GM19438 (cell line): ENCODE data around the gene PNN.
A peak's percentile ranks its signal among the peaks of the same experiment; 100 is the strongest.

ENCODE experiments used
- ATAC-seq: cut with Tn5 transposase; IDR thresholded peaks from one replicate; pipeline ENCODE4 v1.9.1; 2021; ENCODE audit warnings: low read depth; ENCODE audit not compliant: unreplicated experiment

Gene PNN

DNA sequence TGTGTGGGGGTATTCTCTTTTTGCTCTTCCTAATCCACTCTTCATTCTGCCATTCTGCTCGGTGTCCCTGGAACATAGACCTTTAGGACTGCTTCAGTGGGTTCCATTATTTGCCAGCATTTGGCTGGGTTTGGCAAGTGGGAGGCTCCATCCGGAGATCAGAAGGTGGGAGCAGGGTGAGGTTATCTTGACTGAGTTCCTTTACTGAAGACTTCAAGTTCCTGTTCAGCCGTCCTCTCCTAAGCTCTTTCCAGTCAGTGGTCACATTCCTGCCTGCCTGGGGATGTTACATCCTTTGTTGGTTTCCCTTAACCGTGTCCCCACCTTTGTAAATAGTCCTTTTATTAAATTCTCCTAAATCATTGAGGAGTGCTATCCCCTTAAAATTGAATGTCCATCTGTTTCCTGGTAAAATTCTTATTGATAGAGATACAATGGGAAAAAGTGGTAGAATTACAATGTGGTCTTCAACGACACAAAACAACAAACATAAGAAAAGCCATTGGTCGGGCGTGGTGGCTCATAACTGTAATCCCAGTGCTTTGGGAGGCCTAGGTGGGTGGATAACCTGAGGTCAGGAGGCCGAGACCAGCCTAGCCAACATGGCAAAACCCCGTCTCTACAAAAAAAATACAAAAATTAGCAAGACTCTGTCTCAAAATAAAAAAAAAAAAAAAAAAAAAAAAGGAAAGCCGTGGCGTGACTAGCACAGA is 53.6 kb downstream of the PNN start:
- no peak for ATAC-seq

DNA sequence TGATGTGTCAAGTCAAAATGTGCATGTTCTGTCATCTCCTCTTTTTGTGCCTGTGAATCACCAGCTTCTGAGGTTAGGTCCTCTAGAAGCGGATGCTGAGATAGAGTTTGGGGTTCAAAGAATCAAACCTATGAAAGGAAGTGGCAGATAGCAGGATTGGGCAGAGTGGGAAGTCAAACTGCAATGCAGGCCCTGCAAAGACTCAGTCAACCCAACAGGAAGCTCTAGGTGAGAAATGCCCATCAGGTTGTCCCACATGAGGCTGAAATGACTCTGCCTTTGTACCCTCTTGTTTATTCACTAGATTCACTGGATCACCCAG is 54.1 kb downstream of the PNN start:
- no peak for ATAC-seq

DNA sequence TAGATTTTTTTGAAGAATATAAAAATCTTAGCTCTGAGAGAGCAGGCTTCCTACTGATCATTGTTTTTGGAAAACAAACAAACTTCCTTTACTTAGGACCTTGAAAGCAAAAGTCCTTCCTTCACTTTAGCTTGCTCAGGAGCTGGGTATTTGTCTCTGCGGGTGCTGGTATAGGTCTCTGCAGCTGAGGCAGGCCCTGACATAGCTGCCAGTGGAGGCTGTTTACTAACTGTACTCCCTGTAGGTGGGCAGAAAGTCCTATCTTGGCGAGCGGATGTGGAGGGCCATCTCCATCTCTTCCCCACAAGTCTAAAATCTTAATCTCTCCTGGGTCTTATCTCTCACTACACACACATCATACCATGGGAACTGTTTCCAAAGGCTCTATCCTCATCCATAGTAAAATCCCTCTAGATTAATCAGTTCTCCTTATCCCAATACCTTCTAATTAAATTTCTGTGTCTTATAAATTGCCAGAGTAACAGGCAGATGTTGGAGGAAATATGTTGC is 54.6 kb downstream of the PNN start:
- no peak for ATAC-seq

DNA sequence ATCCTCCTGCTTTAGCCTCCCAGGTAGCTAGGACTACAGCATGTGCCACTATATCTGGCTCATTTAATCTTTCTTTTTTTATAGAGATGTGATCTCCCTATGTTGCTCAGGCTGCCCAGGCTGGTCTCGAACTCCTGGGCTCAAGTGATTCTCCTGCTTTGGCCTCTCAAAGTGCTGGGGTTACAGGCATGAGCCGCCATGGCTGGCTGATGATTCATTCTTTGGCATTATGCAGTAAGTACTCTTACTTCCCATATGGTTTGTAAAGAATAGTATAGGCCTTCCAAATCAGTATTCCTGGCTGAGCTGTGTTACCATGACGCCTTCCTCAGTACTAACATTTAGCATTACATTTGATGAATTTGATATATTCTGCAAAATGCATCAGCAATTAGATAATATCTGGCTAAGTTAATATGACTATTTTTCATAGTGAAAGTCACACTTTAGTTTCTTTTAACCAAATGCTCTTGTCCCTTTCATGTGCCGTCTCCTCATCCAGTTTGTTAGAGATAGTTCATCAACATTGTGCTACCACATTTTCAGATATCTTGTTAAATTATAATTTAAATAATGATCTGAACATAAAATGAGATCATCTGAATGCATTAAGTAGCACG is 55.5 kb downstream of the PNN start:
- ATAC-seq: no peak

DNA sequence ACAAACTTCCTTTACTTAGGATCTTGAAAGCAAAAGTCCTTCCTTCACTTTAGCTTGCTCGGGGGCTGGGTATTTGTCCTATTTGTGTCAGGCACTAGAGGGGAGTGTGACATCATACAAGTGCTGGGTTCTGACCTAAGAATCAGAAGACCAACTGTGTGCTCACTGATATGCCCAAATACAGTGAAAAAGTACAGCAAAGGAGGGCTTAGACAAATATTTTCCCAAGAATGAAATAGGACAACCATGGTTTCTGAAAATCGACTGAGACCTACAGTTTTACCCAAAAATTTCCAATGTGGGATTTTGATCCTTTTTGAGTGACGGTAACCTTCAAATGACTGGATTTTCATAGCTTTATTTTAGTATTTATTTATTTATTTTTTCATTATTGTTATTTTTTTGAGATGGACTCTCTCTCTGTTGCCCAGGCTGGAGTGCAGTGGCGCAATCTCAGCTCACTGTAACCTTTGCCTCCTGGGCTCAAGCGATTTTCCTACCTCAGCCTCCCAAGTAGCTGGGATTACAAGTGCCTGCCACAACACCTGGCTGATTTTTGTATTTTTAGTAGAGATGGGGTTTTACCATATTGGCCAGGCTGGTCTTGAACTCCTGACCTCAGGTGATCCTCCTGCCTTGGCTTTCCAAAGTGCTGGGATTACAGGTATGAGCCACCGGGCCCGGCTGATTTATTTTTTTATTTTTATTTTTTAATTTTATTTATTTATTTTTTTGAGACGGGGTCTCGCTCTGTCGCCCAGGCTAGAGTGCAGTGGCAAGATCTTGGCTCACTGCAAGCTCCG is 56.9 kb downstream of the PNN start:
- ATAC-seq: peak; percentile 73
